Measurements from ENCODE around the gene TBC1D5.

- no peak for TF ChIP-seq POLR2AphosphoS5 (IDR thresholded peaks at IDR 0.05; ENCODE audit: low read depth, low read length)
- TF ChIP-seq REST (IDR thresholded peaks at IDR 0.05; ENCODE audit: insufficient read depth in 1 of 2, low read depth in 2 of 2, low read length in 2 of 2): no peak
- TF ChIP-seq TAF1 (IDR thresholded peaks at IDR 0.05; ENCODE audit: borderline replicate concordance, insufficient read depth, low read length): no peak
These were observed 170.7 kb downstream of the TBC1D5 start for GRCh38 chr3:17571686-17572085.

All from PFSK-1 (cell line).